HEK293 (cell line): Measurements from ENCODE around the gene PMF1.

Experiments
- CTCF ChIP-seq: fragments of 450-650 bp; formaldehyde crosslinking; IDR thresholded peaks from 2 replicates; pipeline ENCODE4 v1.5.1; 2016; ENCODE audit warnings: missing biosample characterization, missing genetic modification characterization
- KLF16 ChIP-seq: fragments of 450-650 bp; formaldehyde crosslinking; IDR thresholded peaks from 2 replicates; pipeline ENCODE4 v1.5.1; 2017; ENCODE audit warnings: missing biosample characterization, missing genetic modification characterization
- REST ChIP-seq: fragments of 450-650 bp; formaldehyde crosslinking; IDR thresholded peaks from 2 replicates; pipeline ENCODE4 v1.5.1; 2016; ENCODE audit warnings: missing biosample characterization, missing genetic modification characterization
- TRIM28 ChIP-seq: IDR thresholded peaks from 2 replicates; pipeline ENCODE4 v1.6.1; 2011; ENCODE audit warnings: low read length, control low read depth, borderline replicate concordance
- ZBTB7A ChIP-seq: fragments of 450-650 bp; formaldehyde crosslinking; IDR thresholded peaks from 2 replicates; pipeline ENCODE4 v1.5.1; 2016; ENCODE audit warnings: low read depth, missing biosample characterization, missing genetic modification characterization
- ZBTB8A ChIP-seq: fragments of 450-650 bp; formaldehyde crosslinking; IDR thresholded peaks from 2 replicates; pipeline ENCODE4 v1.5.1; 2016; ENCODE audit warnings: missing biosample characterization, missing genetic modification characterization
- ZNF184 ChIP-seq: fragments of 450-650 bp; IDR thresholded peaks from 2 replicates; pipeline ENCODE4 v1.5.1; 2018; ENCODE audit warnings: missing biosample characterization, mild to moderate bottlenecking, missing genetic modification characterization
- ZNF274 ChIP-seq, 2 experiments: fragments of 200-500 bp in 1 of 2; fragments of 450-650 bp in 1 of 2; sonication (Bioruptor generic) in 1 of 2; formaldehyde crosslinking in 1 of 2; IDR thresholded peaks; 2 replicates each; pipeline versions ENCODE4 v1.5.1 to v1.6.1; 2014 to 2016; ENCODE audit warnings: borderline replicate concordance in 1 of 2, inconsistent platforms in 1 of 2, low read length in 1 of 2, missing biosample characterization in 1 of 2, missing genetic modification characterization in 1 of 2
- ZNF548 ChIP-seq: fragments of 450-650 bp; formaldehyde crosslinking; IDR thresholded peaks from 2 replicates; pipeline ENCODE4 v1.5.1; 2016; ENCODE audit warnings: missing biosample characterization, missing genetic modification characterization
- ZNF777 ChIP-seq: fragments of 450-650 bp; formaldehyde crosslinking; IDR thresholded peaks from 2 replicates; pipeline ENCODE4 v1.5.1; 2017; ENCODE audit warnings: missing biosample characterization, missing genetic modification characterization, borderline replicate concordance
- ZNF791 ChIP-seq: fragments of 450-650 bp; formaldehyde crosslinking; IDR thresholded peaks from 2 replicates; pipeline ENCODE4 v1.5.1; 2016; ENCODE audit warnings: missing biosample characterization, missing genetic modification characterization

GRCh38 chr1:156165083-156165482, 47.7 kb upstream of the PMF1 start:
- TF ChIP-seq REST (tag by site-specific recombination) = no peak
- no peak for TF ChIP-seq ZBTB7A (tag by site-specific recombination)
- no peak for TF ChIP-seq ZBTB8A
- TF ChIP-seq CTCF (tag by site-specific recombination) = no peak
- no peak for TF ChIP-seq ZNF791
- no peak for TF ChIP-seq KLF16
- TF ChIP-seq TRIM28 = no peak
- no peak for TF ChIP-seq ZNF274 (IDR thresholded peaks at IDR 0.05; ENCODE audit: low read length)
- no peak for TF ChIP-seq ZNF274 (tag by site-specific recombination; IDR thresholded peaks at IDR 0.05; ENCODE audit: borderline replicate concordance)
- TF ChIP-seq ZNF548 (tag by site-specific recombination) = no peak
- no peak for TF ChIP-seq ZNF777 (tag by site-specific recombination)
- no peak for TF ChIP-seq ZNF184
